ENCODE data around the gene FBXL17. TPM values are rescaled to one million over a fixed set of nuclear protein-coding genes. Genes with fewer than 3 reads are reported as not detected.

The FBXL17 gene
- total RNA-seq, 3 donors from 2014 or later = 22.6 to 31.3 (median 28.8) TPM

GRCh38 chr5:108326982-108327381 is 54.9 kb downstream of the FBXL17 start:
- Histone ChIP-seq H3K9me3 (no peaks in the 10 kb centered on the region), H3K4me3 (no peak overlapping the region), H3K27ac (no peak overlapping the region), H3K4me1 (no peaks in the 10 kb centered on the region), H3K36me3 (no peaks in the 10 kb centered on the region), H3K27me3 (no peaks in the 10 kb centered on the region)
- no peak for TF ChIP-seq POLR2AphosphoS5 (IDR thresholded peaks at IDR 0.05)
- TF ChIP-seq POLR2A (IDR thresholded peaks at IDR 0.05) = no peak
- TF ChIP-seq CTCF (IDR thresholded peaks at IDR 0.05) = no peak
- intact Hi-C loops (cut with DNase I; ENCODE audit: low total_unique reads) = no loop called here
- no peak for DNase-seq (ENCODE audit: low spot score in 2 of 2)

- no peaks in the 10 kb centered on the region for H3K9me3 ChIP-seq
- H3K36me3 ChIP-seq = no peaks in the 10 kb centered on the region
- no peak for DNase-seq (ENCODE audit: low spot score in 2 of 2)
- intact Hi-C loops (cut with DNase I; ENCODE audit: low total_unique reads) = no loop called here
- TF ChIP-seq CTCF (IDR thresholded peaks at IDR 0.05) = no peak
- TF ChIP-seq POLR2AphosphoS5 (IDR thresholded peaks at IDR 0.05) = no peak
- no peak for TF ChIP-seq POLR2A (IDR thresholded peaks at IDR 0.05)
- H3K4me1 ChIP-seq = no peaks in the 10 kb centered on the region
- no peak overlapping the region for H3K27ac ChIP-seq
- no peaks in the 10 kb centered on the region for H3K27me3 ChIP-seq
- no peak overlapping the region for H3K4me3 ChIP-seq
These were observed 57.0 kb downstream of the FBXL17 start for GRCh38 chr5:108324886-108325285.

GRCh38 chr5:108321341-108321740 is 60.6 kb downstream of the FBXL17 start:
- Histone ChIP-seq H3K4me1 (no peaks in the 10 kb centered on the region), H3K27me3 (no peaks in the 10 kb centered on the region), H3K9me3 (no peaks in the 10 kb centered on the region), H3K36me3 (no peaks in the 10 kb centered on the region), H3K4me3 (no peak overlapping the region), H3K27ac (no peak overlapping the region)
- DNase-seq (ENCODE audit: low spot score in 2 of 2) = no peak
- intact Hi-C loops (cut with DNase I; ENCODE audit: low total_unique reads) = no loop called here
- TF ChIP-seq CTCF (IDR thresholded peaks at IDR 0.05) (no peak), POLR2AphosphoS5 (IDR thresholded peaks at IDR 0.05) (no peak), POLR2A (IDR thresholded peaks at IDR 0.05) (no peak)

GRCh38 chr5:108320231-108320630 is 61.7 kb downstream of the FBXL17 start:
- no peak overlapping the region for H3K27ac ChIP-seq
- no peaks in the 10 kb centered on the region for H3K4me1 ChIP-seq
- TF ChIP-seq POLR2AphosphoS5 (IDR thresholded peaks at IDR 0.05) = no peak
- TF ChIP-seq CTCF (IDR thresholded peaks at IDR 0.05) = no peak
- intact Hi-C loops (cut with DNase I; ENCODE audit: low total_unique reads) = no loop called here
- no peaks in the 10 kb centered on the region for H3K27me3 ChIP-seq
- H3K36me3 ChIP-seq = no peaks in the 10 kb centered on the region
- H3K4me3 ChIP-seq = no peak overlapping the region
- H3K9me3 ChIP-seq = no peaks in the 10 kb centered on the region
- DNase-seq (ENCODE audit: low spot score in 2 of 2) = no peak

- H3K4me3 ChIP-seq = no peak overlapping the region
These were observed 66.1 kb downstream of the FBXL17 start for GRCh38 chr5:108315829-108316228.

More at GRCh38 chr5:108315829-108316228, 66.1 kb downstream of the FBXL17 start:
- no peak overlapping the region for H3K27ac ChIP-seq
- DNase-seq (ENCODE audit: low spot score in 2 of 2) = no peak
- no peaks in the 10 kb centered on the region for H3K27me3 ChIP-seq
- H3K36me3 ChIP-seq = peaks cover 10% of the 10 kb centered on the region
- no peak for TF ChIP-seq POLR2A (IDR thresholded peaks at IDR 0.05)
- TF ChIP-seq POLR2AphosphoS5 (IDR thresholded peaks at IDR 0.05) = no peak
- TF ChIP-seq CTCF (IDR thresholded peaks at IDR 0.05) = no peak
- intact Hi-C loops (cut with DNase I; ENCODE audit: low total_unique reads) = no loop called here
- no peaks in the 10 kb centered on the region for H3K4me1 ChIP-seq
- H3K9me3 ChIP-seq = no peaks in the 10 kb centered on the region

Data from breast epithelium (tissue), 4 donors.